WTC11 (cell line): ENCODE measurements around the gene SYT13.

Source experiments
- FOXP1 ChIP-seq: sonication (generic); formaldehyde crosslinking; IDR thresholded peaks from 2 replicates; pipeline ENCODE4 v1.8.0; 2022; ENCODE audit warnings: missing genetic modification reagents, mild to moderate bottlenecking, moderate library complexity, borderline replicate concordance
- GTF2I ChIP-seq: fragments of 250-450 bp; sonication (Bioruptor Pico); conservative IDR thresholded peaks from 2 replicates; pipeline ENCODE4 v1.4.0; 2021; ENCODE audit warnings: mild to moderate bottlenecking
- KAT7 ChIP-seq: sonication (generic); formaldehyde crosslinking; IDR thresholded peaks from 2 replicates; pipeline ENCODE4 v1.8.1; 2023; ENCODE audit warnings: missing genetic modification reagents, mild to moderate bottlenecking, borderline replicate concordance
- NFE2L1 ChIP-seq: sonication (generic); formaldehyde crosslinking; IDR thresholded peaks from 2 replicates; pipeline ENCODE4 v1.8.1; 2023; ENCODE audit warnings: missing genetic modification reagents
- RELA ChIP-seq: sonication (generic); formaldehyde crosslinking; IDR thresholded peaks from 2 replicates; pipeline ENCODE4 v1.8.1; 2022; ENCODE audit warnings: missing genetic modification reagents, mild to moderate bottlenecking, borderline replicate concordance
- USF2 ChIP-seq: sonication (generic); formaldehyde crosslinking; IDR thresholded peaks from 2 replicates; pipeline ENCODE4 v1.8.1; 2023; ENCODE audit warnings: mild to moderate bottlenecking, missing genetic modification reagents, moderate library complexity
- ZNF121 ChIP-seq: sonication (generic); formaldehyde crosslinking; IDR thresholded peaks from 2 replicates; pipeline ENCODE4 v1.8.0; 2023; ENCODE audit warnings: missing genetic modification reagents
- ZNF423 ChIP-seq: fragments of 250-450 bp; sonication (Bioruptor Pico); IDR thresholded peaks from 2 replicates; pipeline ENCODE4 v2.1.2; 2022; ENCODE audit warnings: mild to moderate bottlenecking, moderate library complexity
- ZSCAN18 ChIP-seq: fragments of 250-450 bp; sonication (Bioruptor Pico); IDR thresholded peaks from 2 replicates; pipeline ENCODE4 v2.1.2; 2022; ENCODE audit warnings: mild to moderate bottlenecking, moderate library complexity
- TF ChIP-seq, protein P1 (sequence below): fragments of 200-600 bp; IDR thresholded peaks from 2 replicates; pipeline ENCODE4 v1.8.0; 2022; ENCODE audit warnings: antibody characterized with exemption
- TF ChIP-seq, protein P2 (sequence below): sonication (generic); formaldehyde crosslinking; IDR thresholded peaks from 2 replicates; pipeline ENCODE4 v1.8.0; 2023; ENCODE audit warnings: mild to moderate bottlenecking, missing genetic modification reagents
- TF ChIP-seq, protein P3 (sequence below): sonication (generic); formaldehyde crosslinking; conservative IDR thresholded peaks from 2 replicates; pipeline ENCODE4 v1.8.1; 2022; ENCODE audit warnings: mild to moderate bottlenecking, missing genetic modification reagents
- TF ChIP-seq, protein P4 (sequence below): sonication (generic); formaldehyde crosslinking; IDR thresholded peaks from 2 replicates; pipeline ENCODE4 v1.8.0; 2022; ENCODE audit warnings: mild to moderate bottlenecking, missing genetic modification reagents

DNA sequence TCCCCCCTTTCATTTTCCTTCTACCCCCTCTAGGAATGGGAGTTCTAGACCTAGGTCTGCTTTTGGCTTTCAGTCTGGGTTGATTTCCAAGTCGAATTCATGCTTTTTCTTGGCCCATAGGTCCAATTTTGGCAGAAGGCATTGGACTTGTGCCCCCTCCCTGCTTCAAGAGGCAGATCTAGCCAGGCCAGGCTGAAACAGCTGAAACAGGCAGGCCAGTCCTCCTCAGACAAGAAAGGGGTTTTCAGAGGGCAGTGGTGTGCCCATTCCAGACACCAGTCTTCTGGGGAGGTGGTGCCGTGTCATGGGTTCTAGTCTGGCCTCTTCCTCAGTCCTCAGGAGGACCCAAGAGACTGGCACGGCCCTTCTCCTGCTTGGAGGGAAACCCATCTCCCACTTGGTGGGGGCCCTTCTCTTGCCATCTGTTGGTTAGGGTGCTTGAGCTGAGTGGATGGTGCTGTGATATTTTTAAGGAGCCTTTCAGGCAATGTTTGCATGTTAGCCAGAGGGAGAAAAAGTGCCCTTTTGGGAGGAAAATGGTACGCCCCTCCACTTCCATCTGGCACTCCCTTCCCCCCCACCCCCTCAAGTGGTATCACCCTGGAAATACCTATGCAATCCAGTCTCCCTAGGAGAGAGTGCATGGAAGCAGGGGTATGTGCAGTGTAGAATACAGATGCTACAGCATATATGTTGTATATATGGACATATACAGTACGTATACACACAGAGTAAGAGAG is 53.6 kb downstream of the SYT13 start:
- TF ChIP-seq, protein P1, sequence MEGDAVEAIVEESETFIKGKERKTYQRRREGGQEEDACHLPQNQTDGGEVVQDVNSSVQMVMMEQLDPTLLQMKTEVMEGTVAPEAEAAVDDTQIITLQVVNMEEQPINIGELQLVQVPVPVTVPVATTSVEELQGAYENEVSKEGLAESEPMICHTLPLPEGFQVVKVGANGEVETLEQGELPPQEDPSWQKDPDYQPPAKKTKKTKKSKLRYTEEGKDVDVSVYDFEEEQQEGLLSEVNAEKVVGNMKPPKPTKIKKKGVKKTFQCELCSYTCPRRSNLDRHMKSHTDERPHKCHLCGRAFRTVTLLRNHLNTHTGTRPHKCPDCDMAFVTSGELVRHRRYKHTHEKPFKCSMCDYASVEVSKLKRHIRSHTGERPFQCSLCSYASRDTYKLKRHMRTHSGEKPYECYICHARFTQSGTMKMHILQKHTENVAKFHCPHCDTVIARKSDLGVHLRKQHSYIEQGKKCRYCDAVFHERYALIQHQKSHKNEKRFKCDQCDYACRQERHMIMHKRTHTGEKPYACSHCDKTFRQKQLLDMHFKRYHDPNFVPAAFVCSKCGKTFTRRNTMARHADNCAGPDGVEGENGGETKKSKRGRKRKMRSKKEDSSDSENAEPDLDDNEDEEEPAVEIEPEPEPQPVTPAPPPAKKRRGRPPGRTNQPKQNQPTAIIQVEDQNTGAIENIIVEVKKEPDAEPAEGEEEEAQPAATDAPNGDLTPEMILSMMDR, result no peak
- TF ChIP-seq NFE2L1 (CRISPR knock-in tag) (no peak), RELA (CRISPR knock-in tag) (no peak), ZNF423 (CRISPR knock-in tag) (no peak), ZNF121 (no peak), USF2 (CRISPR knock-in tag) (no peak), GTF2I (no peak), FOXP1 (CRISPR knock-in tag) (no peak), ZSCAN18 (CRISPR knock-in tag) (no peak), KAT7 (CRISPR knock-in tag) (no peak)
- TF ChIP-seq, protein P2, sequence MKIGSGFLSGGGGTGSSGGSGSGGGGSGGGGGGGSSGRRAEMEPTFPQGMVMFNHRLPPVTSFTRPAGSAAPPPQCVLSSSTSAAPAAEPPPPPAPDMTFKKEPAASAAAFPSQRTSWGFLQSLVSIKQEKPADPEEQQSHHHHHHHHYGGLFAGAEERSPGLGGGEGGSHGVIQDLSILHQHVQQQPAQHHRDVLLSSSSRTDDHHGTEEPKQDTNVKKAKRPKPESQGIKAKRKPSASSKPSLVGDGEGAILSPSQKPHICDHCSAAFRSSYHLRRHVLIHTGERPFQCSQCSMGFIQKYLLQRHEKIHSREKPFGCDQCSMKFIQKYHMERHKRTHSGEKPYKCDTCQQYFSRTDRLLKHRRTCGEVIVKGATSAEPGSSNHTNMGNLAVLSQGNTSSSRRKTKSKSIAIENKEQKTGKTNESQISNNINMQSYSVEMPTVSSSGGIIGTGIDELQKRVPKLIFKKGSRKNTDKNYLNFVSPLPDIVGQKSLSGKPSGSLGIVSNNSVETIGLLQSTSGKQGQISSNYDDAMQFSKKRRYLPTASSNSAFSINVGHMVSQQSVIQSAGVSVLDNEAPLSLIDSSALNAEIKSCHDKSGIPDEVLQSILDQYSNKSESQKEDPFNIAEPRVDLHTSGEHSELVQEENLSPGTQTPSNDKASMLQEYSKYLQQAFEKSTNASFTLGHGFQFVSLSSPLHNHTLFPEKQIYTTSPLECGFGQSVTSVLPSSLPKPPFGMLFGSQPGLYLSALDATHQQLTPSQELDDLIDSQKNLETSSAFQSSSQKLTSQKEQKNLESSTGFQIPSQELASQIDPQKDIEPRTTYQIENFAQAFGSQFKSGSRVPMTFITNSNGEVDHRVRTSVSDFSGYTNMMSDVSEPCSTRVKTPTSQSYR (CRISPR knock-in tag), result no peak
- TF ChIP-seq, protein P3, sequence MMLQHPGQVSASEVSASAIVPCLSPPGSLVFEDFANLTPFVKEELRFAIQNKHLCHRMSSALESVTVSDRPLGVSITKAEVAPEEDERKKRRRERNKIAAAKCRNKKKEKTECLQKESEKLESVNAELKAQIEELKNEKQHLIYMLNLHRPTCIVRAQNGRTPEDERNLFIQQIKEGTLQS (CRISPR knock-in tag), result no peak
- TF ChIP-seq, protein P4, sequence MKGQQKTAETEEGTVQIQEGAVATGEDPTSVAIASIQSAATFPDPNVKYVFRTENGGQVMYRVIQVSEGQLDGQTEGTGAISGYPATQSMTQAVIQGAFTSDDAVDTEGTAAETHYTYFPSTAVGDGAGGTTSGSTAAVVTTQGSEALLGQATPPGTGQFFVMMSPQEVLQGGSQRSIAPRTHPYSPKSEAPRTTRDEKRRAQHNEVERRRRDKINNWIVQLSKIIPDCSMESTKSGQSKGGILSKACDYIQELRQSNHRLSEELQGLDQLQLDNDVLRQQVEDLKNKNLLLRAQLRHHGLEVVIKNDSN (CRISPR knock-in tag), result no peak
